Muscle of arm (tissue), 12 donors: ENCODE results near the gene DHRS7B. TPM values are rescaled to one million over a fixed set of nuclear protein-coding genes. Genes with fewer than 3 reads are reported as not detected.
A peak's percentile ranks its signal among the peaks of the same experiment; 100 is the strongest.
"Not testable (repeated sequence)": the region's sequence is repeated elsewhere in the genome, so short reads cannot be mapped to it uniquely, and the experiment has no call there.

ENCODE experiments used
- DNase-seq: peaks from one replicate; pipeline ENCODE4 v3.0.0-alpha.2; 2013
- polyA plus RNA-seq, 12 donors: library from polyadenylated mRNA; unstranded; fragments of 120-200 nt; gene quantifications; one replicate each; pipeline ENCODE4 v1.2.1, GENCODE V29; 2013; ENCODE audit not compliant: insufficient read length in 12 of 12

DHRS7B gene
- polyA plus RNA-seq, 12 donors = 18.0 to 35.3 (median 25.6) TPM; not detected in 1

- DNase-seq = no peak
Observed at GRCh38 chr17:21204935-21205334, 78.2 kb downstream of the DHRS7B start.

GRCh38 chr17:21208352-21208751, 81.6 kb downstream of the DHRS7B start:
- no peak for DNase-seq

GRCh38 chr17:21209511-21210175, 82.9 kb downstream of the DHRS7B start:
- no peak for DNase-seq

GRCh38 chr17:21210411-21211076, 83.8 kb downstream of the DHRS7B start:
- DNase-seq = no peak

DNA sequence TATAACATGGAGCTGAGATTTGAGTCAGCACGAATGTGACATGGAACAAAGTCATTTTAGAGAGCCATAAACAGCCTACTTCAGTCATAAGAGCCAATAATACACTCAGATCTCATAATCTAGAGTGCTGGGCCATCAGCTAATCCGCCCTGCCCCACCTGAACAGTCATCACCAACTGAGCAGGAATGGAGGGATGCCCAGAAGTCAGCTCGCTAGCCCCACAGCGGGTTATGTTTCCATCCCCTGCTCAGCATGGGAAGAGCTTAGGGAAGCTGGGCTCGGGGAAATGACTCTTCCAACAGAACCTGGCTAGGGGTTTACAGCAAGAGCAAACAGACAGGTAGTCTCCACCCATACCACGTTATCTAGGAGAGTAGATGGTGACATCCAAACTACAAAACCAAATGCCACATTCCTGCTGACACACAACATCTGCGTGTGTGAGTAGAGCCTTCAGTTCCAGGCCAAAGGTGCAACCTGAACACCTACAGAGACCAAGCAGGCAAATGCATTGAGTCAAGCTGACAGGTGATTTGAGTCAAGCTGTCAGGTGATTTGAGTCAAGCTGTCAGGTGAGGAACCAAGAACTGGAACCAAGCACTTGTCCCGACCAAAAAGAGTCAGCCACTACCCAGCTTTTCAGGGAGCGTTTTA, 85.2 kb downstream of the DHRS7B start:
- DNase-seq = no peak

GRCh38 chr17:21212826-21213637, 86.3 kb downstream of the DHRS7B start:
- peak; percentile 41 for DNase-seq

- no peak for DNase-seq
Observed at GRCh38 chr17:21213638-21214014, 86.9 kb downstream of the DHRS7B start.

GRCh38 chr17:21214015-21214776, 87.4 kb downstream of the DHRS7B start, which contains the start of gene TMEM11:
Gene TMEM11, minus strand, starts transcription at chr17:21214161. Its CDS starts 9 bp downstream, at chr17:21214152.
- peak; percentile 95 for DNase-seq

DNA sequence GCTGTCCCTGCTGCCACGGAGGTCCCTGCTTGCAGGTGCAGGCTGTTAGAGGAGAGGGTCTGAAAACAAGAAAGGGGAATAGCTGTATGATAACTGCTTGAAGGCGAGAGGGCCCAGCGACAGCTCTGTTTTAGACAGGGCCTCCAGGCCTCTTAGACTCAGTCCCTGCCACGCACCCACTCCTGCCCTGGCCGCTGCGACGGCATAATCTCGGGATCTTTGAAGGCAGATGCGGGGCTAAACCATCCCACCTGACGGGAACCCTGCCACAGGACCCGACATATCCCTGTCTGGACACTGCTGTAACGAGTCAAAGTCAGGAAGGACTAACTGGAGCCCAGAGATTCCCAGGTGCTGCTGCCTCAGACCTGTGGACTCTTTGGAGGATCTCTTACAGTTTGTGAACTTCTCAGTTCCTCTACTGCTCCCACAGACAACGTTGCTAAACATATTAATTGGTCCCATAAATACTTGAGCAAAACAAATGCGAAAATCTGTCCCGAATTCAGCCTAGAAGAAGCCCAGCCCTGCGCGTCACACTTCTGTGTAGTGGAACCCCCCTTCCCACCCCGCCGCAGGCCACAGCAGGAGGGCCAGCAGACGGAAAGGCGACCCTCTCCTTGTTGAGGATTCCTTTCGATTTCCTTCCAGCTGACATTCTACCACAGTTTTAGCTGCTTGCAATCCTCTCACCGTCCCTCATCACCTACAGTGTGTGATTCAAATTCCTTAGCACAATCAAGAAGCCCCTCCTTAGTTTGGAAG, 88.2 kb downstream of the DHRS7B start:
- DNase-seq = peak; percentile 35

GRCh38 chr17:21215935-21216334, 89.2 kb downstream of the DHRS7B start:
- no peak for DNase-seq

DNA sequence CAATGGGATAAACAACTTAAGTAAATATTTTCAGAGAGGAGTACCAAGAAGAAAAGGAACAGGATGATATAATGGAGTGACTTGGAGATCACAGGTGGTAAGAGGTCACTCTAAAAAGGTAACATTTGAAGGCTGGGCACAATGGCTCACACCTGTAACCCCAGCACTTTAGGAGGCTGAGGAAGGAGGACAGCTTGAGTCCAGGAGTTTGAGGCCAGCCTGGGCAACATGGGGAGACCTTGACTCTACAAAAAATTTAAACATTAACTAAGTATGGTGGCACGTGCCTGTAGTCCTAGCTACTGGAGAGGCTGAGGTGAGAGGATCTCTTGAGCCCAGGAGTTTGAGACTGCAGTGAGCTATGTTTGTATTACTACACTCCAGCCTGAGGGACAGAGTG, 90.6 kb downstream of the DHRS7B start:
- no peak for DNase-seq

- no peak for DNase-seq
Observed at GRCh38 chr17:21218101-21218500, 91.3 kb downstream of the DHRS7B start.

DNA sequence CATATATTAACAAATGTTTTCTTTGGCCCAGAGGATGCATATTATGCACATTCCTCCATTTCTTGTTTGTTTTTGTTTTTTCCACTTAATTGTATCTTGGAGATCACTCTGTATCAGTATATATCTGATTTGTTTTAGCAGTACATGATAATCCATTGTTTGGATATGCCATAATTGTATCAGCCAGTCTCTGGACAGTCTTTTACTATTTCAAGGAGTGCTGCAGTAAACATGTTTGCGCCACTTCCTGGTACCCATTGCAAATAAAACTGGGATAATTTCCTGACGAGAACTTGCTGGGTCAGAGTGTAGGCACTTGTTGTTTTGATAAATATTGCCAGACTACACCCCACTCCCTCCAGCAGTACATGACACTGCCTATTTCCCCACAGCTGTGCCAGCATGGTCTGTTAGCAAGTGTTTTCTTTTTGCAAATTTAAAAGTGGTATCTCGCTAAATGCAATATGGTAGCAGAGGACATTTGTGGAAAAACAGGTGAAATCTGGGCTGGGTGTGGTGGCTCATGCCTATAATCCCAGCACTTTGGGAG, 92.1 kb downstream of the DHRS7B start:
- DNase-seq = no peak

GRCh38 chr17:21223086-21223485, 96.3 kb downstream of the DHRS7B start:
- DNase-seq = no peak

DNA sequence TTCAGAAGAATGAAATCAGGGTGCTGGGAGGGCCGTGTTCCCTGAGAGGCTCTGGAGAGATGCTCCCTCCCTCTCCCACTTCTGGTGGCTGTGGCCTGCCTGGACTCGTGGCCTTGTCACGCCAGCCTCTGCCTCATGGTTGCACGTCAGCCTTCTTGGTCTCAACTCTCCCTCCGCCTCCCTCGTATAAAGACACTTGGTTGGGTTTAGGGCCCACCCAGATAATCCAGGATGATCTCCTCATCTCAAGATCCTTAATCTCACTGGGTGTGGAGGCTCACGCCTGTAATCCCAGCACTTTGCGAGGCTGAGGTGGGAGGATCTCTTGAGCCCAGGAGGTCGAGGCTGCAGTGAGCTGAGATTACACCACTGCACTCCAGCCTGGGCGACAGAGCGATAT, 100.5 kb downstream of the DHRS7B start:
- not testable (repeated sequence) for DNase-seq

DNA sequence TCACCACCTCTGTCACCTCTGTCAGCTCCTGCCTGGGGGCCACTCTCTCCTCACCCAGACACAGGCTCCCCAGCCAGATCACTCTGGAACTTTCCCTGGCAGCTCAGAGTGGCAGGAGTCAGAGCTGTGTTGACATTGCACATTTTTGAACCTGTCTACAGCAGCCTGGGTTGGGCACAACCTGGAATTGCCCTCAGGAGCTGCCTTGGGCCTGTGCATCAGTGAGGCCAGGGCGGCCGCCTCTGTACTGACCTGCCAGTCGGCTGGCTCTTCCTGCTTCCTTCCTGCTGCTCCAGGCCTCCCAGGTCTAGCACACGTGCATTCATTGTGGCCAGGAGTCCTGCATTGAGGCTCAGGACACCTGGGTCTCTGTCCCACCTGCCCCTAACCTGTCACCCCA, 101.3 kb downstream of the DHRS7B start:
- DNase-seq = no peak

DNA sequence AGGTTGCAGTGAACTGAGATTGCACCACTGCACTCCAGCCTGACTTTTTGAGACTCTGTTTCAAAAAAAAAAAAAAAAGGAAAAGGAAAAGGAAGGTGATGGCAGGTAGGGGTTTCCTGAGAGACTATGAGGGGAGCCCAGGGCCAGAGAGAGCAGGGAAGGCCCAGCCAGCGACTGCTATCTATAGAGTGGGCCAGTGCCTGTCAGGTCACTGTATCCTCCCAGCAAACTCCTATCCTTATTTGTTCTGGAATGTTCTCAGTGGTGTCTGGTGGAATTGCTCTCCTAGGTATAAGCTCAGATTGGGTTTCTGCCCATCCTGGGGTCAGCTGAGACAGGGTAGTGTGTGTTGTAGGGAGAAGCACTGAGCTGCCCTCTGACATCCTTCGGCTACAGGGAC, 102.1 kb downstream of the DHRS7B start:
- DNase-seq = no peak

GRCh38 chr17:21231533-21231932, 104.8 kb downstream of the DHRS7B start:
- no peak for DNase-seq

DNA sequence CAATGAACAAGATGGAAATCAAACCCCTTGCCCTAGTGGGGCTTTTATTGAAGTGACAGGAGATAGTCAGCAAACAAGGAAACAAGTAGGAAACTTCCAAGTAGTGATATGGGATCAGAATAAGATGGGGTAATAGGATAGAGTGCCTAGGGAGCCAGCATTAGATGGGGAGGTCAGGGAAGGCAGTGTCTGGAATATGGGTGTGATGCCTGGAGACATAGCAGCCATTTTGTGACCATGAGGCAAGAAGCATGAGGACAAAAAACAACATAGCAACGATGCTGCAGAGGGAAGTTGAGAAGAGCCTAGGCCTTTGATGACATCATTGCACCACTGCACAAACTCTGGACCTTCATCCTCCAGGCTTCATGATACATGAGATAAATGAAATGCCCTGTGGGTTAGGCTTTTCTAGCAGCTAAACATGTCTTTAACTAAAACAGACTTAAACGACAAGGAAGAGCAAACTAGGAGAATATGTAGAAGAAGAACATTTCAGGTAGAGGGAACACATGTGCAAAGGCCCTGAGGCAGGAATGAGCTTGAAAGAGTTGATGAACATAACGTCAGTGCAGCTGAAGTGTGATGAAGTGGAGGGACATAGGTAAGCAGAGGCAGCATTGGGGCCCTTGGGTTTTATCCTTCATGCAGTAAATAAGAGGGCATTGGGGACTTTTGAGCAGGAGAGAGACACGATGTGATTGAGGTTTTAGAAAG, 105.4 kb downstream of the DHRS7B start:
- DNase-seq = no peak
